ENCODE data around the gene RFWD3.
"Not testable (repeated sequence)": the region's sequence is repeated elsewhere in the genome, so short reads cannot be mapped to it uniquely, and the experiment has no call there.

The RFWD3 gene

DNA sequence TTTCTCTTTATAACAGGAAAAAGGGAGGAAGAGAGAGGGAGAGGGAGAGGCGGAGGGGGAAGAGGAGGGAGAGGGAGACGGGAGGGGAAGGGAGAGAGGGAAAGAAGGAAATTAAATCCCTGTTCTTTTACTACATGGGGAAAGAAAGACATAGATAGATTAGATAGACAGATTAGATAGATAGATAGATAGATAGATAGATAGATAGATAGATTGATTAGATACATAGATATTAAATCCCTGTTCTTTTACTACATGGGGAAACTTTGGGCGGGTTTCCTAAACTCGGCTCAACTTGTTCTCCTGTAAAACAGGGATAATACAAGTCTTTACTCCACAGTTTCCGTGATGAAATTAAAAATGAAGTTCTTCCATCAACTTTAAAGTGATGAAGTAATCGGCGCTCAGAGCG is 661 bp downstream of the RFWD3 start:
- DNase-seq: no peak

GRCh38 chr16:74661064-74661463 is 5.6 kb downstream of the RFWD3 start:
- DNase-seq: no peak

GRCh38 chr16:74660383-74660782 is 6.3 kb downstream of the RFWD3 start:
- DNase-seq: no peak

DNA sequence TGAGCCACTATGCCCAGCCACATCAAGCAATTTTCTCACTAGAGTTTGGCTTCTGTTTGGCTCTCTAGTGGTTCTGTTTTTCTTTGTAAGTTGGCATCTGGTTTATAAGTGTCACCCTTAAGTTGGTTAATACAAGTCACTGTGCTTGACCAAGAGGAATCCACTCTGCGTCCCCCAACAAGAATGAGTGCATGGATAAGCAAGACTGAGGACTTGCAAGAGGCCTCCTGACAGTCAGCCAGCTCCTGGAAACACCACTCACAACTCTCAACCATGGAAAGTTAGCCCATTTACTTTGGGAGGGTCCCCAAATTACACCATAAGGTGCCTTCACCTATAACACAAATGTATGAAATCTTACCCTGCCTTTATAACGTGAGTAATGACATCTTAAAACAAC is 7.6 kb downstream of the RFWD3 start:
- DNase-seq: no peak

GRCh38 chr16:74657870-74658642 is 8.6 kb downstream of the RFWD3 start:
- DNase-seq: no peak

GRCh38 chr16:74654536-74655050 is 12.1 kb downstream of the RFWD3 start:
- no peak for DNase-seq

DNA sequence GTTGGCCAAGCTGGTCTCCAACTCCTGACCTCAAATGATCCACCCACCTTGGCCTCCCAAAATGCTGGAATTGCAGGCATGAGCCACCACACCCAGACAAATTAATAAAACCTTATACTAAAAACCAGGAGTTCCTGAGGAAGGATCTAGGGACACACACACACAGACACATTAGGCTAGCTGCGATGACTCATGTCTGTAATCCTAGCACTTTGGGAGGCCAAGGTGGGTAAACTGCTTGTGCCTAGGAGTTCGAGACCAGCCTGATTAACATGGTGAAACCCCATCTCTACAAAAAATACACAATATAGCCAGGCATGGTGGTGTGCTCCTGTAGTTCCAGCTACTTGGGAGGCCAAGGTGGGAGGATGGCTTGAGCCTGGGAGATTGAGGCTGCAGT is 13.8 kb downstream of the RFWD3 start:
- not testable (repeated sequence) for DNase-seq

DNA sequence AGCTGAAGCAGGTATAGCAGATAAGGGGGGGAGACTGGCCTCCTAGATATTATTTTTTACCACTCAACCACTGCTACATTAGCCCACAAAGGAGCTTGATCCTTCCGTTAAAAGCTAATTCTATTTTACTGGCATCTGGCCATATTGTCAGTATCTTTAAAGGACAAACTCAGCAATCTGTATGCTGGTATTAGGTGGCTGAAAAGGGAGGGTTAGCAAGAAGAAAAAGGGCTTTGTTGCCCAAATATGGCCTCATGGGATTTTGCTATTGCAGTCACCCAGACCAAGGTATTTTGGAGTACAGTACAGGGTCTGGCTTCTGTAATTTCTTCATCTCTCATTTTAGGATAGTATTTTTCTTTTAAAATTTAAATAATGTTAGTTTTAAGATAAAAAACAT is 14.4 kb downstream of the RFWD3 start:
- DNase-seq: no peak

GRCh38 chr16:74651841-74652240 is 14.8 kb downstream of the RFWD3 start:
- no peak for DNase-seq

DNA sequence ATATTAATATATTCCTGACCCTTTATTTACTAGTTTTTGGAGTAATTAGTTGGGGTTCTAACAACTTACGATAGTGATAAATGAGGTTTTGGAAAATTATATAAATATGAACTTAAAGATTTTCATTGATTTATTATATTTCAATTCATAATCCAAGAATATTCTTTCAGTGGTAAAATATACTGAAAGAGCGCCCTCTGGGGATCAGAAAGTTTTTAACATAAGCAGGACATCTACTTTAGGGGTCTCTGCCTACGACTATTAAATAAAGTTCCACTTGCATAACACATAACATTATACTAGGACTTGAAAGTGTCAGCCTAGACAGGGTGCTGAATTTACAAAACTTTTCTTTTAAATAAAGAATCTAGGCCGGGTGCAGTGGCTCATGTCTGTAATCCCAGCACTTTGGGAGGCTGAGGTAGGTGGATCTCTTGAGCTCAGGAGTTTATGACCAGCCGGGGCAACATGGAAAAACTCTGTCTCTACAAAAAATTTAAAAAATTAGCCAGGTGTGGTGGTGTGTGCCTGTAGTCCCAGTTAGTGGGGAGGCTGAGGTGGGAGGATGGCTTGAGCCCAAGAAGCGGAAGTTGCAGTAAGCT is 15.6 kb downstream of the RFWD3 start:
- DNase-seq: no peak

DNA sequence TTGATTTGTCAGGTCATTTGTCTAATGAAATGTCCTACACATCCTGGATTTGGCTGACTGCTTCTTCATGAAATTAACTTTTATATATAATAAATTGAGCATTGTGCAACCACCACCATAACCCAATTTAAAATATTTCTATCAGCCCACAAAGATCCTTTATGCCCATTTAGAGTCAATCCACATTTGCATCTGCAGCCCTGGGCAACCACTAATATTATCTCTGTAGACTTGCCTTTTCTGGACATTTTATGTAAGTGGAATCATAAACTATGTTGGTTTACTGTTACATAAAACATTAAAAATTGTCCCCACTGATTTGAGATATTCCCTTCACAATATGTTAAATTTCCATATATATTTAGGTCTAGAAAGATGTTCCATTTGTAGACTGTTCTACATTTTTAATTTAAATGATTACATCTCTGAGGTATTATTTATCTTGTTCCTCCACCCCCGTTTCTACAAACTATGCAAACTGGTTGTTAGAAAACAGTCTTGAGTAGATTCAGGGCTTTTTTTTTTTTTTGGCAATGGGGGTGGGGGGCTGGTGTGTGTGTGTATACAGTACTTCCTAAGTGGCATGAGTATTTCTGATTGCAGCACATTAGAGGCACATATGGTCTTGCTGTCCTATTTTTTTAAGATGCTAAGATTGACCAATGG is 16.7 kb downstream of the RFWD3 start:
- DNase-seq: no peak

GRCh38 chr16:74641969-74642368 is 24.7 kb downstream of the RFWD3 start:
- no peak for DNase-seq

- DNase-seq: no peak
Observed at GRCh38 chr16:74637742-74638453, 28.8 kb downstream of the RFWD3 start.

- DNase-seq: no peak
Observed at GRCh38 chr16:74635303-74635702, 31.4 kb downstream of the RFWD3 start.

DNA sequence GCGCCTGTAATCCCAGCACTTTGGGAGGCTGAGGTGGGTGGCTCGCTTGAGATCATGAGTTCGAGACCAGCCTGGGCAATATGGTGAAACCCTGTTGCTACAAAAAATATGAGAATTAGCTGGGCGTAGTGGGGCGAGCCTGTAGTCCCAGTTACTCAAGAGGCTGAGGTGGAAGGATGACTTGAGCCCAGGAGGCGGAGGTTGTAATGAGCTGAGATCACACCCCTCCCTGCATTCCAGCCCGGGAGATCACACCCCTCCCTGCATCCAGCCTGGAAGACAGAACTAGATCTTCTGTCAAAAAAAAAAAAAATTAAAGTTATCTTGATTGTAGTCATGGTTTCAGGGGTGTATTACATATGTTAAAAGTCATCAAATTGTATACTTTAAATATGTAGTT is 33.0 kb downstream of the RFWD3 start:
- DNase-seq: no peak

GRCh38 chr16:74627506-74628220 is 39.0 kb downstream of the RFWD3 start:
- no peak for DNase-seq

DNA sequence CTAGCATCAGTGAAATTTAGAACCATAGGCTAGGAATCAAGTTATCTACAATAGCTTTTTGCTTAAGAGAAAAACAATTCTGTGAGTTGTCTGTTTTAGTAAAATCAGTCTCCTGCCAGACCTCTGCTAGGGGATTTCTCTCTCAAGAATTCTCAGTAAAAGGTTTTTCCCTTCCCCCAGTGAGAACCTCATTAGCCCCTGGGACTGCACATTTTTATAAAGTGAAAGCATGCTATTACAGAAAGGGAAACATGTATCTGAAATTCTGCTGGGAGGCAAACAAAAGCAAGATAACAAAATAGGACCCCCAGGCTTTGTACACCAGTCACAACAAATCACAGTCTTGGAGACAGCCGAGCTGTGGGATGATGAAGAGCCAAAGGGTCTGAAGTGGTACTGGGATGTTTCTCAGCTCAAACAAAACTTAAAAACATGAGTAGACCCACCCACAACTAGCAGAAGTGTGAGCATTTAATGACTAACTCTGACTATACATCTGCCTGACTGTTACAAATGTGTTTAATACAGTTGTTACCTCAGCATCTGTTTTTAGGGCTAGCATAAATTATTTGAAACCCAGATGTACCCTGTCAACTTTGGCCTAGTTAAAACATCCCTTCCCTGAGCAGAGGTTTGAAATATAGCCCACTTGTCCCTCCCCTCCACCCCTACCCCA is 39.8 kb downstream of the RFWD3 start:
- DNase-seq: no peak

DNA sequence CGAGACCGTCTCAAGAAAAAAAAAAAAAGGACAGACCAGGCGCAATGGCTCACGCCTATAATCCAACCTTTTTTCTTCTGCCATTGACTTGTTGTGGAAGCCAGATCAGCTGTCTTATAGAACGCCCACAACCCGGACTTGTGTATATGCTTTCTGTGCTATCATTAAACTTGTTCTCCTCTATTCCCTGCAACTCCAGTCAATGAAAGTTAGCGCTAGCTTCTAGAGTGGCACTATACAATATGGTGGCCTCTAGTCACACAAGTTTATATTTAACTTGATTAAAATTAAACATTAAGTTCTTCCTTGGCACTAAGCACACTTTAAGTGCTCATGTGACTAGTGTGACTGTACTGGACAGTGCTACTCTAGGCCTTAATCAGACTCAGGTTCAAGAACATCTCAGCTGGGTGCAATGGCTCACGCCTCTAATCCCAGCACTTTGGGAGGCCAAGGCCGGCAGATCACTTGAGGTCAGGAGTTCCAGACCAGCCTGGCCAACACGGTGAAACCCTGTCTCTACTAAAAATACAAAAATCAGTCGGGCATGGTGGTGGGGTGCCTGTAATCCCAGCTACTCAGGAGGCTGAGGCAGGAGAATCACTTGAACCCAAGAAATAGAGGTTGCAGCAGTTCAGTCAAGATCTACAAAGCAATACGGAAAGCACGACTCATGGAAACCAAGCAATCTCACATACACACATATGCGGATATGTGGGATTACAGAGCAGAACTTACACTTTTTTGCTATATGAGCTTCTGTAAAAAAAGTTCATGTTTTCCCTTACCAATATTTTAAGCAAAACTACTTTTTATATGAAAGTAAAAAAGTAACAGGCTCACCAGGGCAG is 41.0 kb downstream of the RFWD3 start:
- no peak for DNase-seq

GRCh38 chr16:74623839-74624235 is 42.8 kb downstream of the RFWD3 start:
- DNase-seq: no peak

DNA sequence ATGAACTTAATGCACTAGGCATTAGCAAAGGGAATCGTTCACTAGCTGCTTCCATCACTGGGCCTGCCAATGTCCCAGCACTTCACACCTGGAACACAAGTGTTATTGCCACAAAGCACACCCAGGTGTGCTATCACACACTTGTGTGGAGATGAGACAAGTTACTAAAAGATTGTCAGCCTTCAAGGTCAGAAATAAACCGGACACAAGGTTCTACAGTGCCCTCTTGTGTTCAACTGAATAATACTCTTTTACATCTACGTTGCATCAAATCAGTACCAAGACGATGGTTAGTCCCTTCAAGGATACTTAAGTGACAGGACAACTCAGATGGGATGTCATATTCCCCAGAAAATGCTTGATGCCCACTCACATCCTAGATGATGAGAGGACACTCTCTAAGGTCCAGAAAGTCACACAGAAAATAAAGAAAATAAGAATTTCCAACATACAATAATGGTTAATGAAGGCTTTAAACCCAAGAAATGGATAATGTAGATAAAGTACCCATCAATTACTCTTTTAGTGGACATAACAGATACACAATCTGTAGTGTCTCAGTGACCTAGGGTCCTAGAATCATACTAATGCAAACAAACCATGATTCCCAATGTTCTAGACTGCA is 43.4 kb downstream of the RFWD3 start:
- peak; percentile 7 for DNase-seq

DNA sequence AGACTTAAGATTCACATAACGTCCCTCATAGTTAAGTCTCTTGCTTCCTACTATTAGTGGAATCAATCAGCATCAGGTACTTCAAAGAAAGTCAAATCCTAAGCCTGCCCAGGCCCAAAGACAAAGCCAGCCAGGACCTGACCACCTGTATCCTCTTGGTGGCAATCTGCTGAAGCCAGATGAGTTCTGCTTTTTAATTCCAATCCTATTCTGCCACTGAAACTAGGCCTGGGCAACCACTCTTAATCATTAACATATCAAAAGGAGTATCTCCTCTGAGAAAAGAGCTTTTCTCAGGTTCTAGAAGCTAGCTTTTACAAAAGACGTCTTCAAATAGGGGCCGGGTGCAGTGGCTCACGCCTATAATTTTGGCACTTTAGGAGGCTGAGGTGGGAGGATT is 44.7 kb downstream of the RFWD3 start:
- DNase-seq: no peak

Data from NCI-H1092 (cell line).